ENCODE measurements around the gene PLCD1. TPM values are rescaled to one million over a fixed set of nuclear protein-coding genes. Genes with fewer than 3 reads are reported as not detected.

PLCD1 gene
- total RNA-seq, 1 donor, result 23.2 TPM

DNA sequence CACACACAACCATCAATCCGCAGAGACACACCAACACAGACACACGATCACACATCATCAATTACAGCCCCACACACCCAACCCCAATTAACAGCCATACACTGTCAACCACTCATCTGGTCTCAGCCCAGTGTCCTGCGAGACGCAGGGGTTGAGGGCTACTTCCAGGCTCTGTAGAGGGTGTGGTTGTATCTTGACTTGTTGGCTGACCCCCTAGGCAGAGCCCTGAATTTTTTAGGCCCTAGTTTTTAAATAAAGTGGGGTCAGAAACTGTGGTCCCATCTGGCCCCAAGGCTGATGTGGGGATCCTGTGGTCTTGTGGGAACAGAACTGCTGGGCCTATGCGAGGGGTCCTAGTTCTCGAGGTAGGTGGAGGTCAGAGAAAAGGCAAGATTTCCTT, 29.6 kb downstream of the PLCD1 start:
- peaks cover 7% of the 10 kb centered on the region for H3K4me1 ChIP-seq (ENCODE audit: insufficient read depth, low read length)
- no peak overlapping the region for H3K4me3 ChIP-seq (ENCODE audit: insufficient read depth, low read length)
- H3K27ac ChIP-seq (ENCODE audit: low read depth, low read length), result no peak overlapping the region
- no peaks in the 10 kb centered on the region for H3K79me2 ChIP-seq (ENCODE audit: insufficient read depth, low read length)
- H3K36me3 ChIP-seq (ENCODE audit: insufficient read depth, low read length), result peaks cover 4% of the 10 kb centered on the region
- H3K27me3 ChIP-seq (ENCODE audit: insufficient read depth, low read length), result no peaks in the 10 kb centered on the region
- TF ChIP-seq, protein P1, sequence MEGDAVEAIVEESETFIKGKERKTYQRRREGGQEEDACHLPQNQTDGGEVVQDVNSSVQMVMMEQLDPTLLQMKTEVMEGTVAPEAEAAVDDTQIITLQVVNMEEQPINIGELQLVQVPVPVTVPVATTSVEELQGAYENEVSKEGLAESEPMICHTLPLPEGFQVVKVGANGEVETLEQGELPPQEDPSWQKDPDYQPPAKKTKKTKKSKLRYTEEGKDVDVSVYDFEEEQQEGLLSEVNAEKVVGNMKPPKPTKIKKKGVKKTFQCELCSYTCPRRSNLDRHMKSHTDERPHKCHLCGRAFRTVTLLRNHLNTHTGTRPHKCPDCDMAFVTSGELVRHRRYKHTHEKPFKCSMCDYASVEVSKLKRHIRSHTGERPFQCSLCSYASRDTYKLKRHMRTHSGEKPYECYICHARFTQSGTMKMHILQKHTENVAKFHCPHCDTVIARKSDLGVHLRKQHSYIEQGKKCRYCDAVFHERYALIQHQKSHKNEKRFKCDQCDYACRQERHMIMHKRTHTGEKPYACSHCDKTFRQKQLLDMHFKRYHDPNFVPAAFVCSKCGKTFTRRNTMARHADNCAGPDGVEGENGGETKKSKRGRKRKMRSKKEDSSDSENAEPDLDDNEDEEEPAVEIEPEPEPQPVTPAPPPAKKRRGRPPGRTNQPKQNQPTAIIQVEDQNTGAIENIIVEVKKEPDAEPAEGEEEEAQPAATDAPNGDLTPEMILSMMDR (IDR thresholded peaks at IDR 0.05; ENCODE audit: extremely low read depth, low read depth, low read length), result no peak
- DNase-seq (ENCODE audit: insufficient read length, low spot score, missing footprints), result no peak
- H4K20me1 ChIP-seq (ENCODE audit: insufficient read depth, low read length), result peaks cover 5% of the 10 kb centered on the region
- H3K9me3 ChIP-seq (ENCODE audit: low read depth, low read length), result no peaks in the 10 kb centered on the region
- no peak overlapping the region for H3K4me2 ChIP-seq (ENCODE audit: insufficient read depth, low read length)
- no peak overlapping the region for H2AFZ ChIP-seq (ENCODE audit: low read length)

DNA sequence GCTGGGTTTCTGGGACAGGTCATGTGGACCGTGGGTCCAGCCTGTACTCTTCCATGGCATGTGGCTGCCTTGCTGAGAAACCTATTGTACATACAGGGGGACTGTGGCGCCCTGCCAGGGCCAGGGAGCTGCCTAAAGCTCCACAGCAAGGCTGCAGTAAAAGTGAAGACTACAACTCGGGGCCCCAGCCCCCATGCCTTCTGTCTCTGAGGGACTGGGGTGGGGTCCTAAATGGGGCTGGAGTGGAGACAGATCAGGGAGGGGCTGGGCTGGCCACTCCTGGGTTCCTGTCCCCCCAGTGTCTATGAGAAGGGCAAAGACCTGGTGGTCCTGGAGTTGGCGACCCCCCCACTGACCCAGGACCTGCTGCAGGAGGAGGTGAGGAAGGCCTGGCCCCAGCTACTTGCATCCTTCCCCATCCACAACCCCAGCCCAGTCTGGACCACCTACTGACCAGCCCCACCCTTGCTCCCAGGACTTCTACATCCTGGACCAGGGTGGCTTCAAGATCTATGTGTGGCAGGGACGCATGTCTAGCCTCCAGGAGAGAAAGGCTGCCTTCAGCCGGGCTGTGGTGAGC, 31.6 kb downstream of the PLCD1 start:
- no peaks in the 10 kb centered on the region for H4K20me1 ChIP-seq (ENCODE audit: insufficient read depth, low read length)
- no peak overlapping the region for H2AFZ ChIP-seq (ENCODE audit: low read length)
- H3K36me3 ChIP-seq (ENCODE audit: insufficient read depth, low read length), result peaks cover 4% of the 10 kb centered on the region
- TF ChIP-seq, protein P1 (IDR thresholded peaks at IDR 0.05; ENCODE audit: extremely low read depth, low read depth, low read length), result no peak
- H3K27ac ChIP-seq (ENCODE audit: low read depth, low read length), result no peak overlapping the region
- no peaks in the 10 kb centered on the region for H3K9me3 ChIP-seq (ENCODE audit: low read depth, low read length)
- H3K4me2 ChIP-seq (ENCODE audit: insufficient read depth, low read length), result peak overlapping the region; percentile 95
- no peaks in the 10 kb centered on the region for H3K27me3 ChIP-seq (ENCODE audit: insufficient read depth, low read length)
- H3K4me1 ChIP-seq (ENCODE audit: insufficient read depth, low read length), result peaks cover 18% of the 10 kb centered on the region
- peak; percentile 49 for DNase-seq (ENCODE audit: insufficient read length, low spot score, missing footprints)
- no peak overlapping the region for H3K4me3 ChIP-seq (ENCODE audit: insufficient read depth, low read length)
- no peaks in the 10 kb centered on the region for H3K79me2 ChIP-seq (ENCODE audit: insufficient read depth, low read length)

DNA sequence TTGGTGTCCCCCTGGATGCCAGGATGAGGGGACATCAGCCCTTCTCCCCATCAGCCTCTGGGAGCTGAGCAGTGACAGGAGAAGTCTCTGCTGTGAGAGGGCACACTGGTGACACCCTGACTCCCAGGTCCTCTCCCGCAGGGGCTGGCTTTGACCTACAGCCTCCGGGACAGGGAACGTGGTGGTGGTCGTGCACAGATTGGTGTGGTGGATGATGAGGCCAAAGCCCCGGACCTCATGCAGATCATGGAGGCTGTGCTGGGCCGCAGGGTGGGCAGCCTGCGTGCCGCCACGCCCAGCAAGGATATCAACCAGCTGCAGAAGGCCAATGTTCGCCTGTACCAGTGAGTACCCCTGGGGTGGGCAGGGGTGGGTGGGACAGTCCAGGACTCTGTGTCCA, 32.1 kb downstream of the PLCD1 start:
- no peak overlapping the region for H3K4me2 ChIP-seq (ENCODE audit: insufficient read depth, low read length)
- H3K4me1 ChIP-seq (ENCODE audit: insufficient read depth, low read length), result peaks cover 18% of the 10 kb centered on the region
- H3K79me2 ChIP-seq (ENCODE audit: insufficient read depth, low read length), result no peaks in the 10 kb centered on the region
- no peak overlapping the region for H3K4me3 ChIP-seq (ENCODE audit: insufficient read depth, low read length)
- no peak overlapping the region for H3K27ac ChIP-seq (ENCODE audit: low read depth, low read length)
- H3K9me3 ChIP-seq (ENCODE audit: low read depth, low read length), result no peaks in the 10 kb centered on the region
- peak; percentile 22 for DNase-seq (ENCODE audit: insufficient read length, low spot score, missing footprints)
- TF ChIP-seq, protein P1 (IDR thresholded peaks at IDR 0.05; ENCODE audit: extremely low read depth, low read depth, low read length), result no peak
- no peaks in the 10 kb centered on the region for H4K20me1 ChIP-seq (ENCODE audit: insufficient read depth, low read length)
- H3K36me3 ChIP-seq (ENCODE audit: insufficient read depth, low read length), result peaks cover 4% of the 10 kb centered on the region
- no peak overlapping the region for H2AFZ ChIP-seq (ENCODE audit: low read length)
- H3K27me3 ChIP-seq (ENCODE audit: insufficient read depth, low read length), result no peaks in the 10 kb centered on the region

DNA sequence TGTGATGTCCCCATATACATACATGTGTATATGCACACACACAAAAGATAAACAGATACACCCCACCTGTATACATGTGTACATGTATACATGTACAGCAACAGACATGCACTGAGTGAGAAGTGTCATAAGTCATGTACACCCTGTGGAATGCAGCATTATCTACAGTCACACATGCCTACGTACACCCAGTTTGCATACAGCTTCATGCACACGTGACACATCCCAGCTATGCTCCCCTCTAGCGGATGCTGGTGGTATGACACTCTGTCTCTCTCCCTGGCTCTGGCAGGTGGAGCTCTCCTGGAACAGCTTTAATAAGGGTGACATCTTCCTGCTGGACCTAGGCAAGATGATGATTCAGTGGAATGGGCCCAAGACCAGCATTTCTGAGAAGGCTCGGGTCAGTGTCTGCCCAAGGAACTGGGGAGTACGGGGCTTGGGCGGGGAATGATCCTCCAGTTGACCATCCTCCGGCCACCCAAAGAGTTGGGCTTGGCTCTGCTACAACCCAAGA, 32.6 kb downstream of the PLCD1 start:
- TF ChIP-seq, protein P1 (IDR thresholded peaks at IDR 0.05; ENCODE audit: extremely low read depth, low read depth, low read length), result peak; percentile 98
- no peaks in the 10 kb centered on the region for H3K27me3 ChIP-seq (ENCODE audit: insufficient read depth, low read length)

More for the DNA sequence above, 32.6 kb downstream of the PLCD1 start:
- Histone ChIP-seq H3K79me2 (ENCODE audit: insufficient read depth, low read length) (no peaks in the 10 kb centered on the region), H3K27ac (ENCODE audit: low read depth, low read length) (no peak overlapping the region), H3K4me2 (ENCODE audit: insufficient read depth, low read length) (no peak overlapping the region), H3K9me3 (ENCODE audit: low read depth, low read length) (no peaks in the 10 kb centered on the region), H4K20me1 (ENCODE audit: insufficient read depth, low read length) (no peaks in the 10 kb centered on the region), H2AFZ (ENCODE audit: low read length) (no peak overlapping the region), H3K4me3 (ENCODE audit: insufficient read depth, low read length) (no peak overlapping the region), H3K4me1 (ENCODE audit: insufficient read depth, low read length) (peaks cover 18% of the 10 kb centered on the region), H3K36me3 (ENCODE audit: insufficient read depth, low read length) (peaks cover 4% of the 10 kb centered on the region)
- DNase-seq (ENCODE audit: insufficient read length, low spot score, missing footprints), result peak; percentile 97
